MM.1S (cell line): ENCODE results near the gene ADD2.

Experiments used
- DNase-seq: peaks from one replicate; pipeline ENCODE4 v3.0.0-alpha.2; 2015
- H2AFZ ChIP-seq: fragments of 300-600 bp; sonication (generic); 2 replicates; pipeline ENCODE4 v1.6.0; 2016; ENCODE audit warnings: antibody characterized with exemption, low read length
- H3F3A ChIP-seq: fragments of 300-600 bp; sonication (generic); 2 replicates; pipeline ENCODE4 v1.6.1; 2016; ENCODE audit warnings: mild to moderate bottlenecking, antibody characterized with exemption, low read length, moderate library complexity, mixed read lengths; ENCODE audit not compliant: insufficient read depth
- H3K27ac ChIP-seq: fragments of 300-600 bp; sonication (generic); 2 replicates; pipeline ENCODE4 v1.5.1; 2016; ENCODE audit warnings: mild to moderate bottlenecking, low read length
- H3K27me3 ChIP-seq: fragments of 300-600 bp; sonication (generic); replicated peaks from 2 replicates; pipeline ENCODE4 v1.6.0; 2016; ENCODE audit warnings: low read length; ENCODE audit not compliant: insufficient read depth
- H3K36me3 ChIP-seq: fragments of 300-600 bp; sonication (generic); replicated peaks from 2 replicates; pipeline ENCODE4 v1.6.1; 2016; ENCODE audit warnings: mild to moderate bottlenecking, low read length, mixed read lengths; ENCODE audit not compliant: insufficient read depth
- H3K4me1 ChIP-seq: fragments of 300-600 bp; sonication (generic); 2 replicates; pipeline ENCODE4 v1.6.1; 2016; ENCODE audit warnings: low read length, mixed read lengths
- H3K4me2 ChIP-seq: fragments of 300-600 bp; sonication (generic); 2 replicates; pipeline ENCODE4 v1.6.0; 2016; ENCODE audit warnings: low read depth, low read length
- H3K4me3 ChIP-seq: fragments of 300-600 bp; sonication (generic); 2 replicates; pipeline ENCODE4 v1.5.1; 2016; ENCODE audit warnings: low read length, mixed read lengths
- H3K79me2 ChIP-seq: fragments of 300-600 bp; sonication (generic); 2 replicates; pipeline ENCODE4 v1.6.1; 2016; ENCODE audit warnings: mixed run types, low read length, mixed read lengths
- H3K9ac ChIP-seq: fragments of 300-600 bp; sonication (generic); 2 replicates; pipeline ENCODE4 v1.6.1; 2016; ENCODE audit warnings: low read length, mixed read lengths
- H3K9me2 ChIP-seq: fragments of 300-600 bp; sonication (generic); replicated peaks from 2 replicates; pipeline ENCODE4 v1.6.1; 2016; ENCODE audit warnings: mild to moderate bottlenecking, low read length, mixed read lengths; ENCODE audit not compliant: insufficient read depth
- H3K9me3 ChIP-seq: fragments of 300-600 bp; sonication (generic); replicated peaks from 2 replicates; pipeline ENCODE4 v1.6.1; 2016; ENCODE audit warnings: mild to moderate bottlenecking, low read length, mixed read lengths; ENCODE audit not compliant: insufficient read depth
- H4K20me1 ChIP-seq: fragments of 300-600 bp; sonication (generic); 2 replicates; pipeline ENCODE4 v1.6.1; 2016; ENCODE audit warnings: mild to moderate bottlenecking, low read length, moderate library complexity, mixed read lengths; ENCODE audit not compliant: insufficient read depth
- EZH2 ChIP-seq: fragments of 300-600 bp; sonication (generic); optimal IDR thresholded peaks from 2 replicates; pipeline ENCODE3; 2017; ENCODE audit warnings: low read depth, mild to moderate bottlenecking, antibody characterized with exemption, low read length, mixed read lengths
- EZH2phosphoT487 ChIP-seq: fragments of 300-600 bp; sonication (generic); IDR thresholded peaks from 2 replicates; pipeline ENCODE4 v1.6.1; 2018; ENCODE audit warnings: antibody characterized with exemption, low read length
- TF ChIP-seq, protein P1 (sequence below): fragments of 300-600 bp; sonication (generic); IDR thresholded peaks from 2 replicates; pipeline ENCODE4 v1.5.1; 2016; ENCODE audit warnings: antibody characterized with exemption, low read length, mixed read lengths

Gene ADD2

DNA sequence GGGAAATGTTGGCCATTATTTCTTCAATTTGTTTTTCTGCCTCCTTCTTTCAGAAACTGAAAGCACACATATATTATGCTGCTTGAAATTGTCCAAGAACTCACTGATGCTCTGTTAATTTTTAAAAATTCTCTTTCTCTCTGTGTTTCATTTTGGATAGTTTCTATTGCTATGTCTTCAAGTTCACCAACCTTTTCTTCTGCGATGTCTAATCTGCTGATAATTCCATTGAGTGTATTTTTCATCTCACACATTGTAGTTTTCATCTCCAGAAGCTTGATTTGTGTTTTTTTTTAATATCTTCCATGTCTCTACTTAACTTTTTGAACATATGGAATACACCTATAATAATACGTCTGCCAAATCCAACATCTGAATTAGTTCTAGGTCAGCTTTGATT, 116.3 kb downstream of the ADD2 start:
- TF ChIP-seq EZH2phosphoT487: no peak
- TF ChIP-seq, protein P1, sequence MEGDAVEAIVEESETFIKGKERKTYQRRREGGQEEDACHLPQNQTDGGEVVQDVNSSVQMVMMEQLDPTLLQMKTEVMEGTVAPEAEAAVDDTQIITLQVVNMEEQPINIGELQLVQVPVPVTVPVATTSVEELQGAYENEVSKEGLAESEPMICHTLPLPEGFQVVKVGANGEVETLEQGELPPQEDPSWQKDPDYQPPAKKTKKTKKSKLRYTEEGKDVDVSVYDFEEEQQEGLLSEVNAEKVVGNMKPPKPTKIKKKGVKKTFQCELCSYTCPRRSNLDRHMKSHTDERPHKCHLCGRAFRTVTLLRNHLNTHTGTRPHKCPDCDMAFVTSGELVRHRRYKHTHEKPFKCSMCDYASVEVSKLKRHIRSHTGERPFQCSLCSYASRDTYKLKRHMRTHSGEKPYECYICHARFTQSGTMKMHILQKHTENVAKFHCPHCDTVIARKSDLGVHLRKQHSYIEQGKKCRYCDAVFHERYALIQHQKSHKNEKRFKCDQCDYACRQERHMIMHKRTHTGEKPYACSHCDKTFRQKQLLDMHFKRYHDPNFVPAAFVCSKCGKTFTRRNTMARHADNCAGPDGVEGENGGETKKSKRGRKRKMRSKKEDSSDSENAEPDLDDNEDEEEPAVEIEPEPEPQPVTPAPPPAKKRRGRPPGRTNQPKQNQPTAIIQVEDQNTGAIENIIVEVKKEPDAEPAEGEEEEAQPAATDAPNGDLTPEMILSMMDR: no peak
- TF ChIP-seq EZH2: no peak
- no peak for DNase-seq
- no peak overlapping the region for H3K9ac ChIP-seq
- H3K9me2 ChIP-seq: no peaks in the 10 kb centered on the region
- H3K4me1 ChIP-seq: no peaks in the 10 kb centered on the region
- H4K20me1 ChIP-seq: no peaks in the 10 kb centered on the region
- H2AFZ ChIP-seq: no peak overlapping the region
- H3K27me3 ChIP-seq: no peaks in the 10 kb centered on the region
- no peak overlapping the region for H3K27ac ChIP-seq
- no peak overlapping the region for H3K4me2 ChIP-seq
- H3F3A ChIP-seq: no peaks in the 10 kb centered on the region
- H3K36me3 ChIP-seq: no peaks in the 10 kb centered on the region
- no peaks in the 10 kb centered on the region for H3K9me3 ChIP-seq
- H3K4me3 ChIP-seq: no peak overlapping the region
- H3K79me2 ChIP-seq: no peaks in the 10 kb centered on the region

DNA sequence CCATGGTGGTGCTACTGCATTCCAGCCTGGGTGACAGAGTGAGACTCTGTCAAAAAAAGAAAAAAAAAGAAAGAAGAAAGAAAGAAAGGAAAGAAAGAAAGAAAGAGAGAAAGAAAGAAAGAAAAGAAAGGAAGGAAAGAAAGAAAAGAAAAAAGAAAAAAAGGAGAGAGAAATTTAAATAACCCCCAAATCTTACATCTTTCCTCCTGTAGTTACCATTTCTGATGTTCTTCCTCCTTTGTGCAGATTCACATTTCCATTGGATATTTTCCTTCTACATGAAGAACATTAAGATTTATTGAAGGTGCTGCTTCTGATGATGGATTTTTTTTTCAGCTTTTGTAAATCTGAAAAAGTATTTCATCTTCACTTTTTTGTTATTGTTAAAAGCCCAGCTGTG, 117.0 kb downstream of the ADD2 start:
- no peaks in the 10 kb centered on the region for H3F3A ChIP-seq
- no peak overlapping the region for H3K9ac ChIP-seq
- no peak overlapping the region for H3K4me2 ChIP-seq
- no peaks in the 10 kb centered on the region for H3K9me2 ChIP-seq
- H3K27me3 ChIP-seq: no peaks in the 10 kb centered on the region
- TF ChIP-seq, protein P1: no peak
- TF ChIP-seq EZH2phosphoT487 (no peak), EZH2 (no peak)
- no peak overlapping the region for H2AFZ ChIP-seq
- H3K27ac ChIP-seq: no peak overlapping the region
- no peak for DNase-seq
- H3K4me1 ChIP-seq: no peaks in the 10 kb centered on the region
- H3K4me3 ChIP-seq: no peak overlapping the region
- H3K36me3 ChIP-seq: no peaks in the 10 kb centered on the region
- no peaks in the 10 kb centered on the region for H3K79me2 ChIP-seq
- H3K9me3 ChIP-seq: no peaks in the 10 kb centered on the region
- no peaks in the 10 kb centered on the region for H4K20me1 ChIP-seq

DNA sequence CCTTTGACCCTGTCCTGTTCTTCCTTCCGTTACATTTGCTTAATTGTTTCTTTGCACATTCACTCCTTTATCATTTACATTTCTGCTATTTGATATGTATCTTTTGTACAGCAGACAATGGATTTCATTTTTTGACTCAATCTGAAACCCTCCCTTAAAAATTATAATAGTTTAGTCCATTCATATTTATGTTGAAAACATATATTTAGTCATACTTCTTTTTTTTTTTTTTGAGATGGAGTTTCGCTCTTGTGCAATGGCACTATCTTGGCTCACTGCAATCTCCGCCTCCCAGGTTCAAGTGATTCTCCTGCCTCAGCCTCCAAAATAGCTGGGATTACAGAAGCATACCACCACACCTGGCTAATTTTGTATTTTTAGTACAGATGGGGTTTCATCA, 119.0 kb downstream of the ADD2 start:
- Histone ChIP-seq H2AFZ (no peak overlapping the region), H3K9me3 (no peaks in the 10 kb centered on the region), H3K4me3 (no peak overlapping the region), H3K79me2 (no peaks in the 10 kb centered on the region), H3K9ac (no peak overlapping the region), H4K20me1 (no peaks in the 10 kb centered on the region), H3F3A (no peaks in the 10 kb centered on the region), H3K36me3 (no peaks in the 10 kb centered on the region), H3K9me2 (no peaks in the 10 kb centered on the region), H3K4me2 (no peak overlapping the region), H3K27me3 (no peaks in the 10 kb centered on the region), H3K4me1 (no peaks in the 10 kb centered on the region), H3K27ac (no peak overlapping the region)
- TF ChIP-seq EZH2: no peak
- TF ChIP-seq, protein P1: no peak
- TF ChIP-seq EZH2phosphoT487: no peak
- DNase-seq: no peak
